Measurements from ENCODE around the gene VAT1L.

GRCh38 chr16:77842468-77842867 lies 54.1 kb downstream of the VAT1L start:
- TF ChIP-seq CREM (IDR thresholded peaks at IDR 0.05; ENCODE audit: low read depth) = no peak
- no peak for TF ChIP-seq BACH1 (IDR thresholded peaks at IDR 0.05; ENCODE audit: borderline replicate concordance)
- TF ChIP-seq TAF1 (IDR thresholded peaks at IDR 0.05; ENCODE audit: borderline replicate concordance, low read depth, low read length) = no peak
- TF ChIP-seq ELK1 (IDR thresholded peaks at IDR 0.05; ENCODE audit: low read depth, low read length) = no peak
- TF ChIP-seq TCF3 (IDR thresholded peaks at IDR 0.05; ENCODE audit: borderline replicate concordance, insufficient read depth, low read depth, low read length) = no peak
- no peak for TF ChIP-seq EP300 (IDR thresholded peaks at IDR 0.05; ENCODE audit: borderline replicate concordance in 1 of 2, control insufficient read depth in 1 of 2, low read depth in 2 of 2, low read length in 2 of 2)
